ENCODE data around the gene AVL9.
"Not testable (repeated sequence)": the region's sequence is repeated elsewhere in the genome, so short reads cannot be mapped to it uniquely, and the experiment has no call there.

DNA sequence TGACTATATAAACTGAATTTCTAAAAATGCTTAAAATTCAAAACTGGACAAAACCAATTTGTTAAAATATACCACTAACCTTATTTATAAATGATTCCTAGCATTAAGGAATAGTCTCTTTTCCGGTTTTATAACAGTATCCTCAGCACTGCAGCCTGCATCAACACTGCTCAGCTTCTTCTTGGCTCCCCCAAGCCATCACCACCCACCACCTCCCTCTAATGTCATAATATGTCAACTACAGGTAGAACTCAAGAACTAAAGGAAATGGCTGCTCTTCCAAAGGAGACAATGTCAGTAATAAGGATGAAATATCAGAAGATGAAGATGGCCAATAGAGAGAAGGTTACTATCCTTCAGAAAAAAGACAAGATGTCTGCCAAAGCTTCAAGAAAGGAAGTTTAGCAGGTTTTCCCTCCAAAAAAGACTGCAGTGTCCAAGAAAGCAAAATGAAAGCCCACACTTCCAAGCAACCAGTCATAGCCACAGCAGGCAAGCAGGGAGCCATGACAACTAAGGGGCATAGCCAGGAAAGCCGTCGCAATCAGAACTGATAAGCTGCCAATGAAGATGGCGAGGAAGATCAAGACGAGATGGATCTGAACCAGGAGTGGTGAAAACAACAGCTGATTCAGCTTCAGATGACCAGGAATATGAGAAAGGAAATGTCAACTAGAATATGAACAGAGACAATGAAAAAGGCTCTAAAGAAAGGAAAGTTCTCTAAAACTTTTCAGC lies 141.6 kb downstream of the AVL9 start:
- TF ChIP-seq, protein P1, sequence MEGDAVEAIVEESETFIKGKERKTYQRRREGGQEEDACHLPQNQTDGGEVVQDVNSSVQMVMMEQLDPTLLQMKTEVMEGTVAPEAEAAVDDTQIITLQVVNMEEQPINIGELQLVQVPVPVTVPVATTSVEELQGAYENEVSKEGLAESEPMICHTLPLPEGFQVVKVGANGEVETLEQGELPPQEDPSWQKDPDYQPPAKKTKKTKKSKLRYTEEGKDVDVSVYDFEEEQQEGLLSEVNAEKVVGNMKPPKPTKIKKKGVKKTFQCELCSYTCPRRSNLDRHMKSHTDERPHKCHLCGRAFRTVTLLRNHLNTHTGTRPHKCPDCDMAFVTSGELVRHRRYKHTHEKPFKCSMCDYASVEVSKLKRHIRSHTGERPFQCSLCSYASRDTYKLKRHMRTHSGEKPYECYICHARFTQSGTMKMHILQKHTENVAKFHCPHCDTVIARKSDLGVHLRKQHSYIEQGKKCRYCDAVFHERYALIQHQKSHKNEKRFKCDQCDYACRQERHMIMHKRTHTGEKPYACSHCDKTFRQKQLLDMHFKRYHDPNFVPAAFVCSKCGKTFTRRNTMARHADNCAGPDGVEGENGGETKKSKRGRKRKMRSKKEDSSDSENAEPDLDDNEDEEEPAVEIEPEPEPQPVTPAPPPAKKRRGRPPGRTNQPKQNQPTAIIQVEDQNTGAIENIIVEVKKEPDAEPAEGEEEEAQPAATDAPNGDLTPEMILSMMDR (IDR thresholded peaks at IDR 0.05), result not testable (repeated sequence)
- TF ChIP-seq POLR2AphosphoS5 (IDR thresholded peaks at IDR 0.05), result not testable (repeated sequence)

All from breast epithelium (tissue), 3 donors.